ENCODE results near the gene UCK1.

GRCh38 chr9:131473891-131474290 lies 57.2 kb downstream of the UCK1 start:
- TF ChIP-seq NFYB (CRISPR knock-in tag; IDR thresholded peaks at IDR 0.05) (no peak), ZSCAN29 (CRISPR knock-in tag; conservative IDR thresholded peaks at IDR 0.05) (no peak), RAD21 (CRISPR knock-in tag; IDR thresholded peaks at IDR 0.05) (no peak), GTF3A (CRISPR knock-in tag; conservative IDR thresholded peaks at IDR 0.05) (no peak), ZBTB7B (CRISPR knock-in tag; IDR thresholded peaks at IDR 0.05) (no peak), DPF2 (CRISPR knock-in tag; IDR thresholded peaks at IDR 0.05; ENCODE audit: borderline replicate concordance, low read depth) (no peak), SNRNP70 (IDR thresholded peaks at IDR 0.05; ENCODE audit: low read depth, low read length) (no peak), CEBPG (CRISPR knock-in tag; IDR thresholded peaks at IDR 0.05) (no peak)
- TF ChIP-seq, protein P1, sequence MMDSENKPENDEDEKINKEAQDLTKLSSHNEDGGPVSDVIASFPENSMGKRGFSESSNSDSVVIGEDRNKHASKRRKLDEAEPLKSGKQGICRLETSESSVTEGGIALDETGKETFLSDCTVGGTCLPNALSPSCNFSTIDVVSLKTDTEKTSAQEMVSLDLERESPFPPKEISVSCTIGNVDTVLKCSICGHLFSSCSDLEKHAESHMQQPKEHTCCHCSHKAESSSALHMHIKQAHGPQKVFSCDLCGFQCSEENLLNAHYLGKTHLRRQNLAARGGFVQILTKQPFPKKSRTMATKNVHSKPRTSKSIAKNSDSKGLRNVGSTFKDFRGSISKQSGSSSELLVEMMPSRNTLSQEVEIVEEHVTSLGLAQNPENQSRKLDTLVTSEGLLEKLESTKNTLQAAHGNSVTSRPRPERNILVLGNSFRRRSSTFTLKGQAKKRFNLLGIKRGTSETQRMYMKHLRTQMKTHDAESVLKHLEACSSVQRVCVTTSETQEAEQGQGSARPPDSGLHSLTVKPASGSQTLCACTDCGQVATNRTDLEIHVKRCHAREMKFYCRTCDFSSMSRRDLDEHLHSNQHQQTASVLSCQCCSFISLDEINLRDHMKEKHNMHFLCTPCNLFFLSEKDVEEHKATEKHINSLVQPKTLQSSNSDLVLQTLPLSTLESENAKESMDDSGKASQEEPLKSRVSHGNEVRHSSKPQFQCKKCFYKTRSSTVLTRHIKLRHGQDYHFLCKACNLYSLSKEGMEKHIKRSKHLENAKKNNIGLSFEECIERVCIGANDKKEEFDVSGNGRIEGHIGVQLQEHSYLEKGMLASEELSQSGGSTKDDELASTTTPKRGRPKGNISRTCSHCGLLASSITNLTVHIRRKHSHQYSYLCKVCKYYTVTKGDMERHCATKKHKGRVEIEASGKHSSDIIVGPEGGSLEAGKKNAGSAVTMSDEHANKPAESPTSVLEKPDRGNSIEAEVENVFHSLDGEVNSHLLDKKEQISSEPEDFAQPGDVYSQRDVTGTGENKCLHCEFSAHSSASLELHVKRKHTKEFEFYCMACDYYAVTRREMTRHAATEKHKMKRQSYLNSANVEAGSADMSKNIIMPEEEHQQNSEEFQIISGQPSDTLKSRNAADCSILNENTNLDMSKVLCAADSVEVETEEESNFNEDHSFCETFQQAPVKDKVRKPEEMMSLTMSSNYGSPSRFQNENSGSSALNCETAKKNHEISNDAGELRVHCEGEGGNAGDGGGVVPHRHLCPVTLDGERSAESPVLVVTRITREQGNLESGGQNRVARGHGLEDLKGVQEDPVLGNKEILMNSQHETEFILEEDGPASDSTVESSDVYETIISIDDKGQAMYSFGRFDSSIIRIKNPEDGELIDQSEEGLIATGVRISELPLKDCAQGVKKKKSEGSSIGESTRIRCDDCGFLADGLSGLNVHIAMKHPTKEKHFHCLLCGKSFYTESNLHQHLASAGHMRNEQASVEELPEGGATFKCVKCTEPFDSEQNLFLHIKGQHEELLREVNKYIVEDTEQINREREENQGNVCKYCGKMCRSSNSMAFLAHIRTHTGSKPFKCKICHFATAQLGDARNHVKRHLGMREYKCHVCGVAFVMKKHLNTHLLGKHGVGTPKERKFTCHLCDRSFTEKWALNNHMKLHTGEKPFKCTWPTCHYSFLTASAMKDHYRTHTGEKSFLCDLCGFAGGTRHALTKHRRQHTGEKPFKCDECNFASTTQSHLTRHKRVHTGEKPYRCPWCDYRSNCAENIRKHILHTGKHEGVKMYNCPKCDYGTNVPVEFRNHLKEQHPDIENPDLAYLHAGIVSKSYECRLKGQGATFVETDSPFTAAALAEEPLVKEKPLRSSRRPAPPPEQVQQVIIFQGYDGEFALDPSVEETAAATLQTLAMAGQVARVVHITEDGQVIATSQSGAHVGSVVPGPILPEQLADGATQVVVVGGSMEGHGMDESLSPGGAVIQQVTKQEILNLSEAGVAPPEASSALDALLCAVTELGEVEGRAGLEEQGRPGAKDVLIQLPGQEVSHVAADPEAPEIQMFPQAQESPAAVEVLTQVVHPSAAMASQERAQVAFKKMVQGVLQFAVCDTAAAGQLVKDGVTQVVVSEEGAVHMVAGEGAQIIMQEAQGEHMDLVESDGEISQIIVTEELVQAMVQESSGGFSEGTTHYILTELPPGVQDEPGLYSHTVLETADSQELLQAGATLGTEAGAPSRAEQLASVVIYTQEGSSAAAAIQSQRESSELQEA (CRISPR knock-in tag; IDR thresholded peaks at IDR 0.05; ENCODE audit: not compliant biosample characterization): no peak

Data from HepG2 (cell line).